Dermis microvascular lymphatic vessel endothelial cell (primary cell): Measurements from ENCODE around the gene CYP51A1. TPM values are rescaled to one million over a fixed set of nuclear protein-coding genes. Genes with fewer than 3 reads are reported as not detected.
"Not testable (repeated sequence)": the region's sequence is repeated elsewhere in the genome, so short reads cannot be mapped to it uniquely, and the experiment has no call there.

Source experiments
- DNase-seq, 2 donors: peaks; one replicate each; pipeline versions ENCODE4 v3.0.0 to v3.0.0-alpha.2; 2010; ENCODE audit warnings: low read depth in 2 of 2
- total RNA-seq: library from RNA; depleted of rRNA; stranded (reverse); fragments of >200 nt; gene quantifications from 2 replicates; pipeline ENCODE4 v1.2.1, GENCODE V29; 2014

Gene CYP51A1
- total RNA-seq, 1 donor from 2014 or later: 174 TPM

DNA sequence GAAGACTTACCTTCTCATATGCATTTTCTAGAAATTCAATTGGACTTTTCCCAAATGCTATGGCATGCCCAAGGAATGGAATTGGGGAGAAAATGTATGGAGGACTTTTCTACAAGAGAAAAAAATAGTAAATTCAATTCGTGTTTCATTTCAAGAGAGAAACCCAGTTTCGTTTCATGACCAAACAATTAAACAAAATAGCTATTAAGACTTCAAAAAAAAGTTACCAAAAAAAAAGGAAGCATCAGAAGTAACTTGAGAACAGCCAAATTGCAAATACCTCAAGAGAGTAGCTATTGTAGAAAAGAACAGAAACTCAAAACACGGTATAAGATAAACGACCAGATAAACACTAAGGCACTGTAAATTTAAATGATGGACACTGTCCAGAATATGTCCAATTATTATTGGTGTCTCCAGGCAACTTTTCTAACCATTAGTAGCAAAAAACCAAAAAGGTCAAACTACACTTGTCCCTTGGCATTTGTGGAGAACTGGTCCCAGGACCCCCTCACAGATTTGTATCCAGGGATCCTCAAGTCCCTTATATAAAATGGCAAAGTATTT is 2.4 kb downstream of the CYP51A1 start:
- no peak for DNase-seq

- no peak for DNase-seq
These were observed 3.2 kb downstream of the CYP51A1 start for GRCh38 chr7:92131093-92131492.

DNA sequence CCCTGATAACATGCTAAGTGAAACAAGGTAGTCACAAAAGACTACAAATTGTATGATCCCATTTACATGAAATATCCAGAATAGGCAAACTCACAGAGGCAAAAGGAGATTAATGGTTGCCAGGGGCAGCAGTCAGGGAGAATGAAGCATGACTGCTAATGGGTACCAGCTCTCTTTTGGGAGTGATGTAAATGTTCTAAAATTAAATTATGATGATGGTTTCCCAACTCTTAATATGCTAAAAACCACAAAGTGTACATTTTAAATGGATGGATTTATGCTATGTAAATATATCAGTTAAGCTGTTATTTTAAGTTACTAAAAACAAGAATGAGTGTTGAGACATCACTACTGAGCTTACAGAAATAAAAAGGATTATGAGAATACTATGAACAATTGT is 12.6 kb downstream of the CYP51A1 start:
- no peak for DNase-seq

GRCh38 chr7:92119213-92119759 is 15.0 kb downstream of the CYP51A1 start:
- no peak for DNase-seq

DNA sequence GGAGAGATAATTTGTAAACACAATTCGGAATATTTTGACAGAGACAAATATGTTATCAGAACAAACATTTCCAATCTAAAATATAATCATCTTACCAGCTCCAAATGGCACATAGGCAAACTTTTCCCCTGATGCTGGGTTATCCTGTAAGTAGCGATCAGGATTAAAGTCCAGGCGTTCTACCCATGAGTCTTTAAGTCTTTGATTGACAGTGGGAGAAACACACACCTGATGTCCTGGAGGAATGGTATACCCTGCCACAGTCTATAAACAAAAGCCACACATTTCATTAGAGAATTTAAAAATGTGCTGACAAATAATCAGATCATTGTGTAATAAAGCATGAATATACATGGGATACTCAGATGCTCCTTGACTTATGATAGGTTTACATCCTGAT is 17.3 kb downstream of the CYP51A1 start:
- no peak for DNase-seq

- no peak for DNase-seq
These were observed 18.5 kb downstream of the CYP51A1 start for GRCh38 chr7:92115821-92116220.

GRCh38 chr7:92110857-92111256 is 23.4 kb downstream of the CYP51A1 start:
- no peak for DNase-seq

GRCh38 chr7:92108821-92109220 is 25.5 kb downstream of the CYP51A1 start:
- no peak for DNase-seq

DNA sequence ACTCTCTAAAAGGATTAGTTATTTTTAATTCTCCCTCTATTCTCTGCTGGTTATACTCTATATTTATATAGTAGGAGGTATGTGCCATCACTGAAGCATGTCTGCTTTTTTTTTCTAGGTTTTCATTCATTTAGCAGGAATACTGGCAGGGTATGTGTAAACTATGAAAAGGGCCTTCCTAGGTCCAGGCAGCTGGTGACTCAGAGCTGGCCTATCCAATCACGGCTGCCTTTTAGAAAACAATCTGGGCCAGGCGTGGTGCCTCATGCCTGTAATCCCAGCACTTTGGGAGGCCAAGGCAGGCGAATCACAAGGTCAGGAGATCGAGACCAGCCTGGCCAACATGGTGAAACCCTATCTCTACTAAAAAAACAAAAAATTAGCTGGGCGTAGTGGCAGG is 31.4 kb downstream of the CYP51A1 start:
- not testable (repeated sequence) for DNase-seq

- no peak for DNase-seq
These were observed 33.7 kb downstream of the CYP51A1 start for GRCh38 chr7:92100534-92100933.

- no peak for DNase-seq
These were observed 38.9 kb downstream of the CYP51A1 start for GRCh38 chr7:92095380-92095779.

DNA sequence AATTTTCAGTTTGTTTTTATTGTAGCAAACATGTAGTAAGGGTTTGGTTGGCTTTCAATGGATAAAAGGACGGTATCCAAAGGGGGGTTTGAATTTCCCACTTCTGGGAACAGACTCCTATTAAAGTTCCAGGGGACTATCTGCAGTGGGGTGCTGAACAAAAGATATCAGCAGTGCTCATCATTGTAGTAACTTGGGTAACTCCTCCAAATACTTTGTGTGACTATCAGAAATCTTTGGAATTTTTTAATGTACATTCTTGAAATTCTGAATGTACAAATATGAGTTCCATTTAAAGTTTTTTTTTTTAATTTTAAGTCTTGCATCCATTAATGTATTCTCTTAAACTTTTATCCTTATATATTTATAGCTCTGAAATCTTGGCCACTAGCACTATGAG is 42.1 kb downstream of the CYP51A1 start:
- no peak for DNase-seq

GRCh38 chr7:92088266-92088665 is 46.0 kb downstream of the CYP51A1 start:
- DNase-seq: no peak

DNA sequence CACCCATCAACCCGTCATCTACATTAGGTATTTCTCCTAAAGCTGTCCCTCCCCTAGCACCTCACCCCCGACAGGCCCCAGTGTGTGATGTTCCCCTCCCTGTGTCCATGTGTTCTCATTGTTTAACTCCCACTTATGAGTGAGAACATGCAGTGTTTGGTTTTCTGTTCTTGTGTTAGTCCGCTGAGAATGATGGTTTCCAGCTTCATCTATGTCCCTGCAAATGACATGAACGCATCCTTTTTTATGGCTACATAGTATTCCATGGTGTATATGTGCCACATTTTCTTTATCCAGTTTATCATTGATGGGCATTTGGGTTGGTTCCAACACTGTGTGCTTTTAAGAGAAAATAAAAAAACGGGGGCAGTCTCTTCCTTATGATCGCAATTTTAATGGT is 50.4 kb downstream of the CYP51A1 start:
- DNase-seq: not testable (repeated sequence)

GRCh38 chr7:92076509-92076908 is 57.8 kb downstream of the CYP51A1 start:
- no peak for DNase-seq

- no peak for DNase-seq
These were observed 58.7 kb downstream of the CYP51A1 start for GRCh38 chr7:92075455-92076158.

DNA sequence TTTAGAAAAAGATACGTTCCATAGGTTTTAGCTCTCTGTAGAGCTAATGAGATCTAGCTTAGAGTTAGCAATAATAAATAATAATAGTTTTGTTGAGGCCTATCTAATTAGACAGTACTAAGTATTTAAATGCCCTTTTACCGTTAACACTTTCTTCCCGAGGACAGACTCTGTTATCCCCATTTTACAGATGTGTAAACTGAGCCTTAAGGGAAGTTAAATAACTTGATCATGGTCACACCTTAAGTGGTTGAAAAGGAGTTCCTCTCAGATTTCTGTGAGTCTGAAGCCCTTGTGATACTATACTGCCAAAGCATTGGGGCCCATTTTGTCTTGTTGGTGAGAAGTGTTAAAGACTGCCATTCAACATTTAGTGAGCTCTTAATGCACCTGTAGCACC is 61.6 kb downstream of the CYP51A1 start:
- no peak for DNase-seq

DNA sequence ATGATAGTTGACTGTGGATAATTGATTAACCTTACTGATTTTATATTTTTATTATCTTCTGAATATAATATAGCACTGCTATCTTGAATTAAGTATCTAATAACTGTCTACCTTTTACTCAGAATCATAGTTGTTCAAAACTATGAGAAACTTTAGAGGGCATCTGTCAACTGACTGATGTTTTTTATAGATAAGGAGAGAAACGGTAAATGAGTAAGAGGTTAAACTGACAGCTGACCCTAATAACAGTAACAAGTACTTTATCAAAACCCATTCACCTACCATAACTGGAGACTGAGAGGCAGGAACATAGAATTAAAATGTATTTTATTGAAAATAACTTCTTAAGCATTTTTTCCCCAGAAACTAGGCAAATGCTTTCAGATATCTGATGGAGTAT is 62.2 kb downstream of the CYP51A1 start:
- DNase-seq: peak in 1 of 2 donors; percentile 5

GRCh38 chr7:92071032-92071431 is 63.2 kb downstream of the CYP51A1 start:
- DNase-seq: no peak

DNA sequence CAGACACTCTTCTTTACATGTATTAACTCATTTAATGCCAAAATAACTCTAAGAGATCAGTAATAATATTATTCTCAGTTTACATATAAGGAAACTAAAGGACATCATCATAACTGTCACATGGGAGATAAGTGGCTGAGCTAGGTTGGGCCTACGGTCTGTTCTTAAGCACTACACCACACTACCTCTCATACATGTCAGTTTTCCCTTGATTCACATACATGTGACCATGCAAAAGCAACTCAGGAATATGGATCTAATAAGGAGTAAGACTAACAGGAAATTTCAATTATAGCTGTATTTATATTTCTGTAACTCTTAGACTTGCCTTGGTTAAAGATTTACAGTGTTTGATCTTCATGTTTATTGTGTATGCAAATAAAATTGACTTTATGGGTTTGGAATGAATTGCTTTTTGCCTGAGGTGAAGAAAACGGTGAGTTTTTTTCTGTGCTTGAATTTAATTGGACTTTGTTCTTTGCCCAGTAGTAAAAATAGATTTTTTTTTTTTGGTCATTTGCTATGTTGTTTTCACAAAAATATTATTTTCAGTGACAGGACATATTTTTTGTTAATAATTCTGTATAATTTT is 69.7 kb downstream of the CYP51A1 start:
- no peak for DNase-seq
